OCI-LY1 (cell line): ENCODE measurements around the gene CALY.

Experiments
- EZH2 ChIP-seq: fragments of 200-600 bp; sonication (generic), shearing (Covaris generic); IDR thresholded peaks from 2 replicates; pipeline ENCODE4 v1.8.0; 2017; ENCODE audit warnings: borderline replicate concordance, mixed run types, mild to moderate bottlenecking, antibody characterized with exemption, low read length, moderate library complexity, mixed read lengths
- TF ChIP-seq, protein P1 (sequence below): fragments of 200-600 bp; sonication (generic), shearing (Covaris generic); IDR thresholded peaks from 2 replicates; pipeline ENCODE4 v1.5.1; 2017; ENCODE audit warnings: mild to moderate bottlenecking, antibody characterized with exemption, low read length, moderate library complexity, mixed read lengths

DNA sequence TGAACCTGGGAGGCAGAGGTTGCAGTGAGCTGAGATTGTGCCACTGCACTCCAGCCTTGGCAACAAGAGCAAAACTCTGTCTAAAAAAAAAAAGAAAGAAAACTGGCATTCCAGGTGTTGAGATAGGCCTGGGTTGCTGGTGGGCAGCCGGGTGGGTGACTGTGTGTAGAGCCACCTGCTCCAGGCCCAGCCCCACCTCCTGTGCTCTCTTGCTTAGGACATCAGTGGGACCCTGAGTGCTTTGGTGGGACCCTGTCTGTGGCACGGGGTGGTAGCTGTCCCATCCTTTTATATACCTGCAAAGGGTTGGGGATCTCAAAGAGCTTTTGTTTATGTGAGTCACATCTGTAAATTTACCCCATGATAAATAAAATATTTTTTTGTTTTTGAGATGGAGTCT is 48.5 kb upstream of the CALY start:
- TF ChIP-seq, protein P1, sequence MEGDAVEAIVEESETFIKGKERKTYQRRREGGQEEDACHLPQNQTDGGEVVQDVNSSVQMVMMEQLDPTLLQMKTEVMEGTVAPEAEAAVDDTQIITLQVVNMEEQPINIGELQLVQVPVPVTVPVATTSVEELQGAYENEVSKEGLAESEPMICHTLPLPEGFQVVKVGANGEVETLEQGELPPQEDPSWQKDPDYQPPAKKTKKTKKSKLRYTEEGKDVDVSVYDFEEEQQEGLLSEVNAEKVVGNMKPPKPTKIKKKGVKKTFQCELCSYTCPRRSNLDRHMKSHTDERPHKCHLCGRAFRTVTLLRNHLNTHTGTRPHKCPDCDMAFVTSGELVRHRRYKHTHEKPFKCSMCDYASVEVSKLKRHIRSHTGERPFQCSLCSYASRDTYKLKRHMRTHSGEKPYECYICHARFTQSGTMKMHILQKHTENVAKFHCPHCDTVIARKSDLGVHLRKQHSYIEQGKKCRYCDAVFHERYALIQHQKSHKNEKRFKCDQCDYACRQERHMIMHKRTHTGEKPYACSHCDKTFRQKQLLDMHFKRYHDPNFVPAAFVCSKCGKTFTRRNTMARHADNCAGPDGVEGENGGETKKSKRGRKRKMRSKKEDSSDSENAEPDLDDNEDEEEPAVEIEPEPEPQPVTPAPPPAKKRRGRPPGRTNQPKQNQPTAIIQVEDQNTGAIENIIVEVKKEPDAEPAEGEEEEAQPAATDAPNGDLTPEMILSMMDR: no peak
- TF ChIP-seq EZH2: no peak
